CD4-positive, alpha-beta T cell treated with Interleukin-6 for 4 hours (primary cell): ENCODE measurements around the gene RGS7BP.
"Not testable (repeated sequence)": the region's sequence is repeated elsewhere in the genome, so short reads cannot be mapped to it uniquely, and the experiment has no call there.

Experiments used
- DNase-seq: peaks from one replicate; pipeline ENCODE4 v3.0.0-alpha.2; 2020; ENCODE audit warnings: mixed read lengths

RGS7BP gene

GRCh38 chr5:64505769-64506566 is at the start of gene RGS7BP:
RGS7BP (plus strand) TSS chr5:64506015; CDS start chr5:64506625, 610 bp downstream.
- DNase-seq, result no peak

GRCh38 chr5:64457846-64458245 is 48.0 kb upstream of the RGS7BP start:
- DNase-seq, result no peak

GRCh38 chr5:64458948-64459347 is 46.9 kb upstream of the RGS7BP start:
- no peak for DNase-seq

GRCh38 chr5:64462391-64462790 is 43.4 kb upstream of the RGS7BP start:
- DNase-seq, result no peak

GRCh38 chr5:64486163-64486562 is 19.7 kb upstream of the RGS7BP start:
- DNase-seq, result no peak

GRCh38 chr5:64487283-64487682 is 18.5 kb upstream of the RGS7BP start:
- no peak for DNase-seq

GRCh38 chr5:64489857-64490256 is 16.0 kb upstream of the RGS7BP start:
- no peak for DNase-seq

- DNase-seq, result no peak
Observed at GRCh38 chr5:64497386-64497785, 8.4 kb upstream of the RGS7BP start.

GRCh38 chr5:64502196-64502595 is 3.6 kb upstream of the RGS7BP start:
- no peak for DNase-seq

- DNase-seq, result no peak
Observed at GRCh38 chr5:64506567-64507263, 900 bp downstream of the RGS7BP start.

GRCh38 chr5:64507264-64507605 is 1.4 kb downstream of the RGS7BP start:
- DNase-seq, result no peak

- no peak for DNase-seq
Observed at GRCh38 chr5:64509828-64510227, 4.0 kb downstream of the RGS7BP start.

- no peak for DNase-seq
Observed at GRCh38 chr5:64513492-64513891, 7.7 kb downstream of the RGS7BP start.

GRCh38 chr5:64514612-64515011 is 8.8 kb downstream of the RGS7BP start:
- DNase-seq, result no peak

- DNase-seq, result no peak
Observed at GRCh38 chr5:64516216-64516615, 10.4 kb downstream of the RGS7BP start.

GRCh38 chr5:64518793-64519192 is 13.0 kb downstream of the RGS7BP start:
- no peak for DNase-seq

- DNase-seq, result no peak
Observed at GRCh38 chr5:64519263-64519662, 13.4 kb downstream of the RGS7BP start.

GRCh38 chr5:64526734-64527439 is 21.1 kb downstream of the RGS7BP start:
- no peak for DNase-seq

GRCh38 chr5:64530076-64530475 is 24.3 kb downstream of the RGS7BP start:
- no peak for DNase-seq

GRCh38 chr5:64532212-64532611 is 26.4 kb downstream of the RGS7BP start:
- no peak for DNase-seq

- no peak for DNase-seq
Observed at GRCh38 chr5:64532657-64533056, 26.8 kb downstream of the RGS7BP start.

GRCh38 chr5:64534033-64534432 is 28.2 kb downstream of the RGS7BP start:
- DNase-seq, result no peak

- no peak for DNase-seq
Observed at GRCh38 chr5:64557911-64558310, 52.1 kb downstream of the RGS7BP start.

GRCh38 chr5:64558641-64559040 is 52.8 kb downstream of the RGS7BP start:
- DNase-seq, result not testable (repeated sequence)
